B cell (primary cell): ENCODE results near the gene FAM219A. TPM values are rescaled to one million over a fixed set of nuclear protein-coding genes. Genes with fewer than 3 reads are reported as not detected.

Experiments
- ATAC-seq: fragments of 200-7000 bp; cut with Tn5 transposase; one replicate; pipeline ENCODE4 v1.10.0; 2021; ENCODE audit warnings: low read depth, mild to moderate bottlenecking, moderate number of reproducible peaks, moderate library complexity
- CTCF ChIA-PET: fragments of 350-600 bp; sonication (Branson Sonifier 250); formaldehyde crosslinking; loops from one replicate; lab custom pipeline; 2021; ENCODE audit warnings: antibody characterized with exemption, inconsistent platforms; lab: Charles Lee
- POLR2A ChIA-PET: fragments of 350-600 bp; sonication (Branson Sonifier 250); formaldehyde crosslinking; loops from one replicate; lab custom pipeline; 2021; ENCODE audit warnings: antibody characterized with exemption; lab: Charles Lee
- DNase-seq: peaks from one replicate; pipeline ENCODE4 v3.0.0; 2013
- H2AFZ ChIP-seq: 2 replicates; pipeline ENCODE4 v1.6.1; 2012; ENCODE audit warnings: mild to moderate bottlenecking, low read depth, low read length; ENCODE audit not compliant: insufficient read depth, poor library complexity, severe bottlenecking
- H3K27ac ChIP-seq, 2 donors: 1 replicate in 1 of 2; 2 replicates in 1 of 2; pipeline ENCODE4 v1.5.1; 2012 to 2013; ENCODE audit warnings: low read length in 2 of 2, mild to moderate bottlenecking in 2 of 2, moderate library complexity in 1 of 2
- H3K27me3 ChIP-seq, 4 experiments: fragments of 200-600 bp in 1 of 4; sonication (generic) in 1 of 4; replicated peaks in 1 of 4; 1 replicate in 2 of 4; 2 replicates in 2 of 4; pipeline versions ENCODE4 v1.6.1 to v1.7.0; 2013 to 2016; ENCODE audit warnings: low read length in 3 of 4, mild to moderate bottlenecking in 2 of 4, mixed read lengths in 1 of 4, moderate library complexity in 1 of 4; ENCODE audit not compliant: insufficient read depth in 4 of 4, control insufficient read depth in 3 of 4; ENCODE audit errors: control extremely low read depth in 1 of 4
- H3K36me3 ChIP-seq, 2 experiments: replicated peaks in 1 of 2; 1 replicate in 1 of 2; 2 replicates in 1 of 2; pipeline versions ENCODE4 v1.6.1 to v1.7.1; 2013; ENCODE audit warnings: low read length in 1 of 2; ENCODE audit not compliant: insufficient read depth in 2 of 2, control insufficient read depth in 1 of 2; ENCODE audit errors: control extremely low read depth in 1 of 2, extremely low read depth in 1 of 2
- H3K4me1 ChIP-seq, 2 donors: fragments of 200-600 bp in 1 of 2; sonication (generic) in 1 of 2; 1 replicate in 1 of 2; 2 replicates in 1 of 2; pipeline versions ENCODE4 v1.5.1 to v1.6.1; 2013 to 2017; ENCODE audit warnings: low read length in 2 of 2; ENCODE audit not compliant: control insufficient read depth in 2 of 2, insufficient read depth in 2 of 2
- H3K4me2 ChIP-seq: replicated peaks from 2 replicates; pipeline ENCODE3; 2012; ENCODE audit warnings: mild to moderate bottlenecking, low read depth, low read length; ENCODE audit not compliant: poor library complexity, severe bottlenecking
- H3K4me3 ChIP-seq, 5 experiments: fragments of 200-600 bp in 1 of 5; sonication (generic) in 1 of 5; 1 replicate in 3 of 5; 2 replicates in 2 of 5; pipeline versions ENCODE4 v1.5.1 to v1.7.0; 2011 to 2016; ENCODE audit warnings: low read length in 4 of 5, mild to moderate bottlenecking in 4 of 5, low read depth in 2 of 5, control low read depth in 1 of 5, moderate library complexity in 1 of 5; ENCODE audit not compliant: insufficient read depth in 1 of 5; ENCODE audit errors: control extremely low read depth in 1 of 5, extremely low read depth in 1 of 5
- H3K79me2 ChIP-seq: fragments of 200-600 bp; sonication (generic); one replicate; pipeline ENCODE4 v1.6.0; 2016; ENCODE audit warnings: low read length; ENCODE audit not compliant: control insufficient read depth, insufficient read depth
- H3K9ac ChIP-seq: fragments of 200-600 bp; sonication (generic); 2 replicates; pipeline ENCODE4 v1.6.1; 2017; ENCODE audit warnings: mild to moderate bottlenecking, low read length, moderate library complexity
- H3K9me3 ChIP-seq, 3 donors: one replicate each; pipeline versions ENCODE4 v1.6.1 to v1.7.1; 2013; ENCODE audit warnings: low read length in 2 of 3; ENCODE audit not compliant: control insufficient read depth in 2 of 3, insufficient read depth in 1 of 3; ENCODE audit errors: control extremely low read depth in 1 of 3
- H4K20me1 ChIP-seq: 2 replicates; pipeline ENCODE4 v1.6.0; 2012; ENCODE audit warnings: mild to moderate bottlenecking, low read length; ENCODE audit not compliant: insufficient read depth, control insufficient read depth, poor library complexity, severe bottlenecking
- H3K27ac Mint-ChIP-seq: one replicate; pipeline ENCODE4 v1.8.0; 2021; ENCODE audit warnings: mixed read lengths
- H3K27me3 Mint-ChIP-seq: one replicate; pipeline ENCODE4 v1.8.0; 2021; ENCODE audit warnings: mixed read lengths
- H3K4me1 Mint-ChIP-seq: one replicate; pipeline ENCODE4 v1.8.0; 2021; ENCODE audit warnings: mixed read lengths
- H3K4me3 Mint-ChIP-seq: one replicate; pipeline ENCODE4 v1.8.0; 2021; ENCODE audit warnings: mixed read lengths
- H3K9me3 Mint-ChIP-seq: one replicate; pipeline ENCODE4 v1.8.0; 2022; ENCODE audit warnings: mixed read lengths; ENCODE audit not compliant: insufficient read depth
- EZH2 ChIP-seq: IDR thresholded peaks from 2 replicates; pipeline ENCODE4 v1.6.1; 2012; ENCODE audit warnings: borderline replicate concordance, low read depth, mild to moderate bottlenecking, moderate library complexity, low read length; ENCODE audit not compliant: insufficient read depth, poor library complexity, severe bottlenecking
- WGBS: methylation state at CpG from one replicate; pipeline ENCODE4 v1.1.5; 2013; ENCODE audit warnings: missing lambda C conversion rate; ENCODE audit not compliant: insufficient coverage; 5-methylcytosine and 5-hydroxymethylcytosine counted together
- intact Hi-C: fragments of 100-400 bp; cut with micrococcal nuclease; formaldehyde crosslinking; loops from one replicate; pipeline ENCODE4 v1.10.0; 2022
- polyA plus RNA-seq: library from polyadenylated mRNA; depleted of rRNA; stranded (reverse); fragments of >200 nt; gene quantifications from 2 replicates; pipeline ENCODE4 v1.2.3, GENCODE V29; 2012
- total RNA-seq, 2 donors: library from RNA; stranded (reverse); fragments of 120-200 nt in 1 of 2; gene quantifications; 1 replicate in 1 of 2; 2 replicates in 1 of 2; pipeline versions ENCODE4 v1.2.3 to v1.2.4, GENCODE V29; 2013 to 2022
- TF ChIP-seq, protein P1 (sequence below): fragments of 200-600 bp; IDR thresholded peaks from one replicate; pipeline ENCODE4 v1.8.0; 2022; ENCODE audit warnings: antibody characterized with exemption, mild to moderate bottlenecking

The FAM219A gene
- total and polyA plus RNA-seq, 2 donors (not counting 1 experiment from before 2014, with no cell fraction given): 12.9 to 17.3 TPM

DNA sequence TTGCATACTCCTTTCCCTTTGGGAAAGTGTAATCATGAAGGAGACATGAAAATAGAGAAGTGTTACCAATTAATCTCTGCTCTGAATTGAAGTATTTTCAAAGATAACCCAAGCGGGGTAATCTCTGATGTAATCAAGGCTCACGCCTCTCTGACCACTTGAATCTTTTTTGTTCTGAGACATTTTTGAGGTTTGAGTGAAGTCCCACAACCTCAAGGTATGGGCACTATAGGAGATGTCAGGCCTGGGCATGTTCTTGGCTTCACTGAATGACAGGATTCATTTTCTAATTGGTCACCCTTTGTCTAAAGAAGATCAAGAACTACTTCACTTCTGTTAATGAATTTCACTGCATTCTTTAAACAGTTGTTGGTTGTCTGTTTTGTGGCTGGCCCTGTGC lies 40.7 kb upstream of the FAM219A start:
- H3K27ac Mint-ChIP-seq: no peak overlapping the region
- ATAC-seq (no peak), DNase-seq (no peak)
- no peaks in the 10 kb centered on the region for H3K9me3 Mint-ChIP-seq
- ChIA-PET CTCF (interaction anchor here (0.6 to 3.2 kb wide), 7 partner anchors 55 to 875 kb away, joined by 3 to 17 read pairs (median 4); no protein-coding TSS in a partner anchor), POLR2A (no interaction called here)
- no peaks in the 10 kb centered on the region for H3K4me1 Mint-ChIP-seq
- Histone ChIP-seq H3K27ac (no peak overlapping the region), H3K9me3 (no peaks in the 10 kb centered on the region), H3K4me1 (peaks cover 0 to 3% of the 10 kb centered on the region in 2 donors), H4K20me1 (no peaks in the 10 kb centered on the region), H2AFZ (no peak overlapping the region), H3K9ac (no peak overlapping the region), H3K27me3 (peaks cover 0 to 12% (median 4%) of the 10 kb centered on the region in 4 experiments), H3K79me2 (no peaks in the 10 kb centered on the region), H3K4me2 (no peak overlapping the region), H3K36me3 (no peaks in the 10 kb centered on the region), H3K4me3 (no peak overlapping the region)
- H3K4me3 Mint-ChIP-seq: no peak overlapping the region
- no peak for TF ChIP-seq EZH2
- TF ChIP-seq, protein P1, sequence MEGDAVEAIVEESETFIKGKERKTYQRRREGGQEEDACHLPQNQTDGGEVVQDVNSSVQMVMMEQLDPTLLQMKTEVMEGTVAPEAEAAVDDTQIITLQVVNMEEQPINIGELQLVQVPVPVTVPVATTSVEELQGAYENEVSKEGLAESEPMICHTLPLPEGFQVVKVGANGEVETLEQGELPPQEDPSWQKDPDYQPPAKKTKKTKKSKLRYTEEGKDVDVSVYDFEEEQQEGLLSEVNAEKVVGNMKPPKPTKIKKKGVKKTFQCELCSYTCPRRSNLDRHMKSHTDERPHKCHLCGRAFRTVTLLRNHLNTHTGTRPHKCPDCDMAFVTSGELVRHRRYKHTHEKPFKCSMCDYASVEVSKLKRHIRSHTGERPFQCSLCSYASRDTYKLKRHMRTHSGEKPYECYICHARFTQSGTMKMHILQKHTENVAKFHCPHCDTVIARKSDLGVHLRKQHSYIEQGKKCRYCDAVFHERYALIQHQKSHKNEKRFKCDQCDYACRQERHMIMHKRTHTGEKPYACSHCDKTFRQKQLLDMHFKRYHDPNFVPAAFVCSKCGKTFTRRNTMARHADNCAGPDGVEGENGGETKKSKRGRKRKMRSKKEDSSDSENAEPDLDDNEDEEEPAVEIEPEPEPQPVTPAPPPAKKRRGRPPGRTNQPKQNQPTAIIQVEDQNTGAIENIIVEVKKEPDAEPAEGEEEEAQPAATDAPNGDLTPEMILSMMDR: no peak
- WGBS: 92% methylated on average over 2 of the region's 2 CpGs
- intact Hi-C loops: no loop called here
- peaks cover 27% of the 10 kb centered on the region for H3K27me3 Mint-ChIP-seq

GRCh38 chr9:34498553-34498952 lies 40.2 kb upstream of the FAM219A start:
- ChIA-PET POLR2A (no interaction called here), CTCF (interaction anchor here (0.6 to 3.2 kb wide), 7 partner anchors 26 to 875 kb away, joined by 3 to 17 read pairs (median 4); no protein-coding TSS in a partner anchor)
- Histone ChIP-seq H2AFZ (no peak overlapping the region), H3K9ac (no peak overlapping the region), H3K79me2 (no peaks in the 10 kb centered on the region), H3K27me3 (peaks cover 0 to 12% (median 4%) of the 10 kb centered on the region in 4 experiments), H3K36me3 (no peaks in the 10 kb centered on the region), H3K4me1 (peaks cover 0 to 3% of the 10 kb centered on the region in 2 donors), H3K9me3 (no peaks in the 10 kb centered on the region), H4K20me1 (no peaks in the 10 kb centered on the region), H3K4me2 (no peak overlapping the region), H3K4me3 (no peak overlapping the region), H3K27ac (no peak overlapping the region)
- Mint-ChIP-seq H3K4me3 (no peak overlapping the region), H3K27ac (no peak overlapping the region), H3K27me3 (peaks cover 27% of the 10 kb centered on the region), H3K4me1 (no peaks in the 10 kb centered on the region), H3K9me3 (no peaks in the 10 kb centered on the region)
- WGBS: 46% methylated on average over 3 of the region's 3 CpGs
- DNase-seq: no peak
- ATAC-seq: no peak
- intact Hi-C loops: no loop called here
- TF ChIP-seq, protein P1: no peak
- no peak for TF ChIP-seq EZH2
